ENCODE results near the gene STK16.
A peak's percentile ranks its signal among the peaks of the same experiment; 100 is the strongest.

The STK16 gene

DNA sequence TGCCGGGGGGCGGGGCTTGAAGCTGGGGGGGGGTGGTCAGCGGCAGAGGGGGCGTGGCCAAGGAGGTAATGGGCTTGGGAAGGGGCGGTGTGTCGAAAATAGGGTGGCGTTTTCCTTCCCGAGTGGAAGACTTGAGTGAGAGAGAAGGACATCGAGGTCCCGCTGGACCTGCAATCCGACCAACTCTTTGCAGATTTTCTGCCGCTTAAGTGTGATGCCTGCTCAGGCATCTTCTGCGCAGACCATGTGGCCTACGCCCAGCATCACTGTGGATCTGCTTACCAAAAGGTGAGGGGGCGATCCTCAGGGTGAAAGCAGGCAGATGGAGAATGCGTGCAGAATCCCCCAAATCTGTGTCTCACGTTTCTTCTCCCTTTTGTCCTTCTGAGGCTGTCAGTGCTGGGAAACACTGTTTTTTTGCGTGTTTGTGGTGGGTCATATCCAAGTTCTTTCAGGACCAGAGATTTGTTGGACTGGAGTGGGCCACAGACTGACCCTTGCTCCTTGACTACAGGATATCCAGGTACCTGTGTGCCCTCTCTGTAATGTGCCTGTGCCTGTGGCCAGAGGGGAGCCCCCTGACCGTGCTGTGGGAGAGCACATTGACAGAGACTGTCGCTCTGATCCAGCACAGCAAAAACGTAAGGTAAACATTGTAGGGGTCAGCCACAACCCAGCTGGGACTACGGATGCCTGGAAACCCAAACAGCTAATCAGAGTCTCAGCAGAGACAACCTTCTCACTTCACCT lies 38.0 kb upstream of the STK16 start:
- H3K36me3 ChIP-seq (ENCODE audit: insufficient read depth) = no peaks in the 10 kb centered on the region
- H4K20me1 ChIP-seq (ENCODE audit: insufficient read depth) = no peaks in the 10 kb centered on the region
- peaks cover 18% of the 10 kb centered on the region for H3K4me1 ChIP-seq (ENCODE audit: low read depth, poor library complexity, severe bottlenecking)
- H3K9ac ChIP-seq = peak overlapping the region; percentile 17; the same call in 1 of the 2 replicates
- TF ChIP-seq, protein P1, sequence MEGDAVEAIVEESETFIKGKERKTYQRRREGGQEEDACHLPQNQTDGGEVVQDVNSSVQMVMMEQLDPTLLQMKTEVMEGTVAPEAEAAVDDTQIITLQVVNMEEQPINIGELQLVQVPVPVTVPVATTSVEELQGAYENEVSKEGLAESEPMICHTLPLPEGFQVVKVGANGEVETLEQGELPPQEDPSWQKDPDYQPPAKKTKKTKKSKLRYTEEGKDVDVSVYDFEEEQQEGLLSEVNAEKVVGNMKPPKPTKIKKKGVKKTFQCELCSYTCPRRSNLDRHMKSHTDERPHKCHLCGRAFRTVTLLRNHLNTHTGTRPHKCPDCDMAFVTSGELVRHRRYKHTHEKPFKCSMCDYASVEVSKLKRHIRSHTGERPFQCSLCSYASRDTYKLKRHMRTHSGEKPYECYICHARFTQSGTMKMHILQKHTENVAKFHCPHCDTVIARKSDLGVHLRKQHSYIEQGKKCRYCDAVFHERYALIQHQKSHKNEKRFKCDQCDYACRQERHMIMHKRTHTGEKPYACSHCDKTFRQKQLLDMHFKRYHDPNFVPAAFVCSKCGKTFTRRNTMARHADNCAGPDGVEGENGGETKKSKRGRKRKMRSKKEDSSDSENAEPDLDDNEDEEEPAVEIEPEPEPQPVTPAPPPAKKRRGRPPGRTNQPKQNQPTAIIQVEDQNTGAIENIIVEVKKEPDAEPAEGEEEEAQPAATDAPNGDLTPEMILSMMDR (conservative IDR thresholded peaks at IDR 0.05; ENCODE audit: low read depth, low read length) = no peak
- no peaks in the 10 kb centered on the region for H3K27me3 ChIP-seq (ENCODE audit: insufficient read depth, low read depth)
- no peak overlapping the region for H3K27ac ChIP-seq
- H3K4me3 ChIP-seq (IDR thresholded peaks at IDR 0.05; ENCODE audit: insufficient read depth, low read depth, low read length) = no peak overlapping the region
- H3K79me2 ChIP-seq (ENCODE audit: insufficient read depth, low read depth) = no peaks in the 10 kb centered on the region
- H3K4me2 ChIP-seq = peak overlapping the region; percentile 62
- no peak overlapping the region for H2AFZ ChIP-seq (ENCODE audit: low read depth)

DNA sequence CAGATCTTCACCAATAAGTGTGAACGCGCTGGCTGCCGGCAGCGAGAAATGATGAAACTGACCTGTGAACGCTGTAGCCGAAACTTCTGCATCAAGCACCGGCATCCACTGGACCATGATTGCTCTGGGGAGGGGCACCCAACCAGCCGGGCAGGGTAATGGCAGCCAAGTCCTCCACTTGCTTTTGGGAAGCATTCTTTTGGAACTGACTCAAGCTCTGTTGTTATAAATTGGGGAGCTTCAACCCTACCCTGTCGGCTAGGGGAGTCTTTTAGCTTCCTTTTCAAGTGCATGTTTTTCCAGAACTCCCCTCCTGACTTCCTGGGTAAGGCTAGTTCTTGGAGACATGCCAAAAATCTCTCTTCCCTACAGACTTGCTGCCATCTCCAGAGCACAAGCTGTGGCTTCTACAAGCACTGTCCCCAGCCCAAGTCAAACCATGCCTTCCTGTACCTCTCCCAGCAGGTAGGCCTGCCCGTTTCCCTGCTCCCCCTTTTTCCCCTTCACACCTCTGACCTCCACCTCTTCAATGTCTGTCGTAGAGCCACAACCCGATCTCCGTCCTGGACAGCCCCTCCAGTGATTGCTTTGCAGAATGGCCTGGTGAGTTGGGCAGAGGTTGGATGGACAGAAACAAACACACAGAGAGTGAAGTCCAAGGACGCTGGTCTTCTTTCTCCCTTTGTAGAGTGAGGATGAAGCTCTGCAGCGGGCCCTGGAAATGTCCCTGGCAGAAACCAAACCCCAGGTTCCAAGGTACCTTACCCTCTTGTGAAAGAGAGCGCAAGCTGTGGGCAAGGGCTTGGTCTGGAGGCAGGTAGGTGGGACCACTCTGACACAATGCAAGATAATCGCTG lies 37.2 kb upstream of the STK16 start:
- Histone ChIP-seq H2AFZ (ENCODE audit: low read depth) (no peak overlapping the region), H3K4me1 (ENCODE audit: low read depth, poor library complexity, severe bottlenecking) (peaks cover 18% of the 10 kb centered on the region), H3K27ac (no peak overlapping the region), H4K20me1 (ENCODE audit: insufficient read depth) (no peaks in the 10 kb centered on the region), H3K27me3 (ENCODE audit: insufficient read depth, low read depth) (no peaks in the 10 kb centered on the region), H3K79me2 (ENCODE audit: insufficient read depth, low read depth) (no peaks in the 10 kb centered on the region), H3K4me3 (IDR thresholded peaks at IDR 0.05; ENCODE audit: insufficient read depth, low read depth, low read length) (no peak overlapping the region), H3K4me2 (peak overlapping the region; percentile 62; the same call in 1 of the 2 replicates), H3K36me3 (ENCODE audit: insufficient read depth) (no peaks in the 10 kb centered on the region), H3K9ac (no peak overlapping the region)
- TF ChIP-seq, protein P1 (conservative IDR thresholded peaks at IDR 0.05; ENCODE audit: low read depth, low read length) = no peak

DNA sequence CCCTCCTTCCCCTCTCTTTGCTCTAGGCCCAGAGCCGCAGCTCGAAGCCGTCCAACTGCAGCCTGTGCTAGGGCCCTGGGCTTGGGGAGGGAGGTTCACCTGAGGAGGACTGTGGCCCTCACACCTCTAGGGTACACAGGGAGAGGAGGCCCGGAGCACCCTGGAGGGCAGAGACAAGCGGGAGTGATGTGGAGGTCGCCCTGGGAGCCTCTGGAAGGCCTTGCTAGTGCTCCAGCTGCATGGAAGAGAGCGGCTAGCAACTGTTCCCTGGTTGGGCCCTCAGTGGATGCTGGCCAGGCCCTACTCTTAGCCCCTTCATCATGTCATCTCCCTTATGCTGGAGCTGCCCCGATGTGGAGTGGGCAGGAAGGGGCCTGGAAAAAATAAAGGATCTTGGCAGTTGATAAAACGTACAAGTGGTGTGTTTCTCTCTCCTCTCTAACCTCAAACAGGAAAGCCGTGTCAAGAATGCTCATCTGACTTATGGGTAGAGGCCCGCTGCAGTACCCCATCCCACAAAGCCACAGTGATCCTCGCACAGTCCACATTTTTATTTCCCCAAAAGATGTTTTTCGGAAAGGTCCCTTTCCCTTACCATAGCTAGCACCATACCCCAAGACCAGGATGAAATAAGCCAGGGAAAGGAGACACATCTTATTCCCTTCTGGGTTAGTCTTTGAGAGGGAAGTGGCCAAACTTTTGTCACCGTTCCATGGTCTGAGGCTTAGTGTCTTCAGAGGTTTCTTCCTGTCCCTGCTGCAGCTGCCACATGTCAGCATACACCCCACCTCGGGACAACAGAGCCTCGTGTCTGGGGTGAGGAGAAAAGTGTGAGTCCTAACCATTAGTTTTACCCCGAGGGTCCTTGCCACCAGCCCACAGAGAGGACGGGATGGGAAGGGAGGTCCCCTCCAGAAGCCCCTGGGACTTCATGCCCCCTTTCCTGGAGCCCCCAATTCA lies 35.8 kb upstream of the STK16 start:
- Histone ChIP-seq H3K36me3 (ENCODE audit: insufficient read depth) (no peaks in the 10 kb centered on the region), H3K79me2 (ENCODE audit: insufficient read depth, low read depth) (no peaks in the 10 kb centered on the region), H2AFZ (ENCODE audit: low read depth) (no peak overlapping the region), H3K4me3 (IDR thresholded peaks at IDR 0.05; ENCODE audit: insufficient read depth, low read depth, low read length) (no peak overlapping the region), H3K27ac (no peak overlapping the region), H3K4me1 (ENCODE audit: low read depth, poor library complexity, severe bottlenecking) (peaks cover 18% of the 10 kb centered on the region), H4K20me1 (ENCODE audit: insufficient read depth) (no peaks in the 10 kb centered on the region), H3K4me2 (no peak overlapping the region), H3K27me3 (ENCODE audit: insufficient read depth, low read depth) (no peaks in the 10 kb centered on the region), H3K9ac (no peak overlapping the region)
- TF ChIP-seq, protein P1 (conservative IDR thresholded peaks at IDR 0.05; ENCODE audit: low read depth, low read length) = no peak

DNA sequence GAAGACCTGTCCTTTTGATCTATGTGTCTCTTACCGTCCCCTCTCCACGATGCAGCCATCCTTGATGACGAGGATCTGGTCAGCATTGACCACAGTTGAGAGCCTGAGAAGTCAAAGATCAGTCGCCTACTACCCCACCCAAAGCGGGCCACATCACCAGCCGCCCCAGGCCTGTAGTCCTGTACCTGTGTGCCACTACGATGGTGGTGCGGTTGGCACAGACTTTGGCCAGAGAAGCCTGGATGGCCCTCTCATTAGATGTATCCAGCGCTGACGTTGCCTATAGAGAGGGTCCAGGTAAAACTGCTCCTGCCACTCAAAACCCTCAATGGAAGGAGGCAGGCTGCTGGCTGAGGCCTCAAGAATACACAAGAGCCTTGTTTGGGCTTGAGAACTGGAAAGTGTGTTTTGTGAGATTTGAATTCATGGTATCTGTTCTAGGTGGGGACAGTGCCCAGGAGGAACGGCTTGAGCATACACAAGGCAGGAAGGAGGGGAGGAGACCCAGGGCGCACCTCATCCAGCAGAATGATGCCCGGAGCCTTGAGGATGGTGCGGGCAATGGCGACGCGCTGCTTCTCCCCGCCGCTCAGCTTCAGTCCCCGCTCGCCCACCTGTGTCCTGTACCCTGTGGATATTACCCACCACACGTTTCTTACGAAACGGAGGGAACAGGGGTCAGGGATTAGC lies 34.9 kb upstream of the STK16 start:
- TF ChIP-seq, protein P1 (conservative IDR thresholded peaks at IDR 0.05; ENCODE audit: low read depth, low read length) = no peak
- no peaks in the 10 kb centered on the region for H3K36me3 ChIP-seq (ENCODE audit: insufficient read depth)

More for the DNA sequence above, 34.9 kb upstream of the STK16 start:
- no peak overlapping the region for H3K4me2 ChIP-seq
- no peaks in the 10 kb centered on the region for H4K20me1 ChIP-seq (ENCODE audit: insufficient read depth)
- H3K79me2 ChIP-seq (ENCODE audit: insufficient read depth, low read depth) = no peaks in the 10 kb centered on the region
- peaks cover 15% of the 10 kb centered on the region for H3K4me1 ChIP-seq (ENCODE audit: low read depth, poor library complexity, severe bottlenecking)
- H3K27me3 ChIP-seq (ENCODE audit: insufficient read depth, low read depth) = no peaks in the 10 kb centered on the region
- no peak overlapping the region for H3K9ac ChIP-seq
- no peak overlapping the region for H2AFZ ChIP-seq (ENCODE audit: low read depth)
- H3K27ac ChIP-seq = no peak overlapping the region
- H3K4me3 ChIP-seq (IDR thresholded peaks at IDR 0.05; ENCODE audit: insufficient read depth, low read depth, low read length) = no peak overlapping the region
